Immature natural killer cell (primary cell): Measurements from ENCODE around the gene RFX3. TPM values are rescaled to one million over a fixed set of nuclear protein-coding genes. Genes with fewer than 3 reads are reported as not detected.

Experiments used
- DNase-seq, 3 donors: peaks; one replicate each; pipeline ENCODE4 v3.0.0; 2022; ENCODE audit warnings: mixed read lengths in 1 of 3
- H3K27ac Mint-ChIP-seq, 6 donors: one replicate each; pipeline ENCODE4 v1.8.0; 2020; ENCODE audit warnings: mixed read lengths in 6 of 6, mild to moderate bottlenecking in 5 of 6, inconsistent platforms in 4 of 6, moderate library complexity in 3 of 6
- H3K27me3 Mint-ChIP-seq, 3 donors: one replicate each; pipeline ENCODE4 v1.8.0; 2020 to 2021; ENCODE audit warnings: low read depth in 3 of 3, mild to moderate bottlenecking in 3 of 3, mixed read lengths in 3 of 3, moderate library complexity in 3 of 3, inconsistent platforms in 1 of 3
- H3K36me3 Mint-ChIP-seq, 3 donors: one replicate each; pipeline ENCODE4 v1.8.0; 2020; ENCODE audit warnings: mixed read lengths in 3 of 3, inconsistent platforms in 2 of 3, mild to moderate bottlenecking in 2 of 3
- H3K4me1 Mint-ChIP-seq, 2 donors: one replicate each; pipeline ENCODE4 v1.8.0; 2020; ENCODE audit warnings: inconsistent platforms in 2 of 2, mild to moderate bottlenecking in 2 of 2, mixed read lengths in 2 of 2, moderate library complexity in 1 of 2
- H3K4me3 Mint-ChIP-seq, 5 donors: one replicate each; pipeline ENCODE4 v1.8.0; 2020; ENCODE audit warnings: mild to moderate bottlenecking in 5 of 5, mixed read lengths in 5 of 5, inconsistent platforms in 3 of 5, moderate library complexity in 3 of 5
- H3K9me3 Mint-ChIP-seq, 6 donors: one replicate each; pipeline ENCODE4 v1.8.0; 2020; ENCODE audit warnings: mild to moderate bottlenecking in 6 of 6, mixed read lengths in 6 of 6, inconsistent platforms in 4 of 6, moderate library complexity in 3 of 6
- polyA plus RNA-seq, 3 donors: library from polyadenylated mRNA; unstranded; fragments of 300-500 nt; fragmentation: Illumina TruSeq; gene quantifications; one replicate each; pipeline ENCODE4 v1.2.3, GENCODE V29; 2021

Gene RFX3
- polyA plus RNA-seq, 3 donors from 2014 or later, result 4.5 to 6.5 (median 4.5) TPM

DNA sequence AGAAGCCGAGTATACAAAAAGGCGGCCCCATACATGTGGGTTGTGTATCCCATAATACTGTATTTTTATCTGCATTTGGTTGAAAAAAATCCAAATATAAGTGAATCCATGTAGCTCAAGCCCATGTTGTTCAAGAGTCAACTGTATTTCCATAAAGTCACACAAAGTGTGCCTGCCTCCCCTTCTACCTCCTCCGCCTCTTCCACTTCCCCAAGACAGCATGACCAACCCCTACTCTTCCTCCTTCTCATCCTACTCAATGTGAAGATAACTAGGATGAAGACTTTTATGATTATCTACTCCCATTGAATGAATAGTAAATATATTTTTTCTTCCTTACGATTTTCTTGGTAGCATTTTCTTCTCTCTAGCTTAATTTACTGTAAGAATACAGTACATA lies 92.7 kb downstream of the RFX3 start:
- Mint-ChIP-seq H3K9me3 (no peaks in the 10 kb centered on the region), H3K27me3 (no peaks in the 10 kb centered on the region), H3K4me1 (no peaks in the 10 kb centered on the region), H3K27ac (no peak overlapping the region), H3K36me3 (peaks cover 4 to 21% (median 8%) of the 10 kb centered on the region in 3 donors), H3K4me3 (no peak overlapping the region)
- DNase-seq, result no peak

DNA sequence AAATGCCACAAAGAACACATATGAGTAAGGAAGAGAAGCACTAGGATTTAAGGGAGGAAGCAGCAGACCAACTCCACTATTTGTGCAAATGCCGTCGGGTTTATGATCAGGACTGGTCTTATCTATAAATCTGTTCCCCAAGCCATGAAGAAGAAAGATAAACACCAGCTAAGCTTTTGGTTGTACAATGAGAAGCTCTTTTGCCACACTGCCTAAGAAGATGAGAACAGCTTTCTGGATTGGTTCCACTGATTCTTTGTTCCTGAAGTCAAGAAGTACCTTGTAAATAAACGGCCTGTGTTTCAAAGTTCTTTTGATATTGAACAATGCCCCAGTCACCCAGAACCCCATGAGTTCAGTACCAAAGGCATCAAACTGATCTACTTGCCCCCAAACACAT lies 93.9 kb downstream of the RFX3 start:
- H3K36me3 Mint-ChIP-seq, result peaks cover 5 to 21% (median 9%) of the 10 kb centered on the region in 3 donors
- no peak overlapping the region for H3K27ac Mint-ChIP-seq
- no peak overlapping the region for H3K4me3 Mint-ChIP-seq
- no peak for DNase-seq
- H3K4me1 Mint-ChIP-seq, result no peaks in the 10 kb centered on the region
- H3K27me3 Mint-ChIP-seq, result no peaks in the 10 kb centered on the region
- H3K9me3 Mint-ChIP-seq, result no peaks in the 10 kb centered on the region

DNA sequence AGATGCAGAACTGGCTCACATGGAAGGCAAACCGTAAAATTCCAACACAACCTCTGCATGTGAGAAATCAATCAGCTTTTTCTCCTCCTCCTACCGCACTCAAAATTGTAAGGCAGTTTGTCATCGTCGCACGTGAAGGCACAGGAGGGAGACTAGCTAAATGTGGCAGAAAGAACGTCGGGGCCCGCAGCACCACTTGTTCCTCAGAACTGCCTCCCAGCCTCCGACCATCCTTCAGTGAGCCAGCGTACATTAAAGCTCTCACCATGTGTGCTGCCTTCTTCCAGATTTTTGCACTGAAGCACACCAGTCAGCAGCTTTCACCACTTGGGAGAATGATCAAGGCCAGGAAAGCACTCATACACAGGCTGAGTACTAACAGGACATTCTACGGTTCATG lies 105.9 kb downstream of the RFX3 start:
- H3K9me3 Mint-ChIP-seq, result no peaks in the 10 kb centered on the region
- no peaks in the 10 kb centered on the region for H3K27me3 Mint-ChIP-seq
- H3K27ac Mint-ChIP-seq, result no peak overlapping the region
- no peaks in the 10 kb centered on the region for H3K4me1 Mint-ChIP-seq
- no peak overlapping the region for H3K4me3 Mint-ChIP-seq
- DNase-seq, result no peak
- H3K36me3 Mint-ChIP-seq, result peaks cover 0 to 4% (median 0%) of the 10 kb centered on the region in 3 donors

- no peak for DNase-seq
- Mint-ChIP-seq H3K27ac (no peak overlapping the region), H3K9me3 (no peaks in the 10 kb centered on the region), H3K36me3 (no peaks in the 10 kb centered on the region), H3K4me1 (no peaks in the 10 kb centered on the region), H3K27me3 (no peaks in the 10 kb centered on the region), H3K4me3 (no peak overlapping the region)
Observed at GRCh38 chr9:3415906-3416305, 109.9 kb downstream of the RFX3 start.

DNA sequence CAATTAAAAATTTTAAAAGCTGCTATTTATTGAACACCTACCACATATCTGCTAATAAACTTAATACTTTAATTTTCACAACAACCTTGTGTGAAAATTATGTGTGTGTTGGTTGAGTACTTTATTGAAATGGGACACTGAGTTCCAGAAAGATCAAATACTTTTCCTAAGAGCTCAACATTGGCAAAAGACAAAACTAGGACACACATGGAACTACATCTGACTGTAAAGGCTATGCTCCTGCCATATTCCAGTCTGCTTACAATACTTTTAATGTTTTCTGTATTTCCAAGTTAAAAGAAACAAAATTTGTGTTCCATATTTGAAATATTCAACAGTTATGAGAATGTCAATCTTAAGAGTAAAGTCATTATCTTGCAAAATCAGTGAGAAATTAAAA lies 111.8 kb downstream of the RFX3 start:
- Mint-ChIP-seq H3K9me3 (no peaks in the 10 kb centered on the region), H3K27ac (no peak overlapping the region), H3K36me3 (no peaks in the 10 kb centered on the region), H3K4me3 (no peak overlapping the region), H3K27me3 (peaks cover 0 to 2% (median 0%) of the 10 kb centered on the region in 3 donors), H3K4me1 (no peaks in the 10 kb centered on the region)
- DNase-seq, result no peak

DNA sequence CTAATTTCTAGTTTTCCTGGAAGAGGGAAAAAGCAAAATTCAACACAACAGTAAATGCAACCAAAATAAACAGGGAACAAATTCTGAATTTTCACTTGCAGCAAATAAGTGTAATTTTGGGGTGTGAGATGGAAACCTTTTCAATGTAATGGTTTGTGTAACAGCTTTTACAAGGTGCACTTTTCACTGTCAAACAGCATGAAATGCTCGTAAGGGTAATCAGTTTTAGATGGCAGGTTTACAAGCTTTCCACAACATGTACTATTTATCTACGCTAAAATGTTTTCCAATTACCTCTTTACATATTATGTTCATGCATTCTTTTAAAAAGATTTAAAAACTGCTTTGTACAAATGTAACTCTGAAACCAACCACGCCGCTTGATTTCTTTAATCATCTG lies 115.3 kb downstream of the RFX3 start:
- Mint-ChIP-seq H3K4me3 (no peak overlapping the region), H3K9me3 (no peaks in the 10 kb centered on the region), H3K27ac (no peak overlapping the region), H3K36me3 (no peaks in the 10 kb centered on the region), H3K4me1 (no peaks in the 10 kb centered on the region), H3K27me3 (peaks cover 0 to 3% (median 0%) of the 10 kb centered on the region in 3 donors)
- DNase-seq, result no peak

DNA sequence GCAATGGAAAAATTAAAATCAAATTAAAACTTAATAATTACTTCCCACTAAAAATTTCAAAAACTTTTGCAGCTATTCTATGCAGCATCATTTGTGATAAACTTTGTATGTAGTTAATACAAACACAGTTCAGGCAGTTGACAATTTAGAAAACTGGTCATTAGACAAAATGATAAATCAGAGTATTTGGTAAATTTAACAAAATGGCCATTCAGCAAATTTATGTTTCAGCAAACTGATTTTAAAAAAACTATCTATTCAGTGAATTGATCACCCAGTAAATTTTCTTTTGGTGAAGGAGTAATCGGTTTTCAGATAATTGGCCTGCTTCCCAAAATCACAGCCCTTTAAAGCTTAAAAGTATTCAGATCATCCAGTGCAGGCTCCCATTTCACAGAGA lies 116.3 kb downstream of the RFX3 start:
- Mint-ChIP-seq H3K4me3 (no peak overlapping the region), H3K27ac (no peak overlapping the region), H3K9me3 (no peaks in the 10 kb centered on the region), H3K4me1 (no peaks in the 10 kb centered on the region), H3K27me3 (peaks cover 0 to 3% (median 0%) of the 10 kb centered on the region in 3 donors), H3K36me3 (no peaks in the 10 kb centered on the region)
- DNase-seq, result no peak

GRCh38 chr9:3403315-3403714 lies 122.5 kb downstream of the RFX3 start:
- no peak overlapping the region for H3K27ac Mint-ChIP-seq
- no peak for DNase-seq
- H3K27me3 Mint-ChIP-seq, result peaks cover 0 to 1% (median 0%) of the 10 kb centered on the region in 3 donors
- H3K9me3 Mint-ChIP-seq, result no peaks in the 10 kb centered on the region
- H3K36me3 Mint-ChIP-seq, result peaks cover 0 to under 1% (median 0%) of the 10 kb centered on the region in 3 donors
- peaks cover 3 to 5% of the 10 kb centered on the region in 2 donors for H3K4me1 Mint-ChIP-seq
- no peak overlapping the region for H3K4me3 Mint-ChIP-seq

DNA sequence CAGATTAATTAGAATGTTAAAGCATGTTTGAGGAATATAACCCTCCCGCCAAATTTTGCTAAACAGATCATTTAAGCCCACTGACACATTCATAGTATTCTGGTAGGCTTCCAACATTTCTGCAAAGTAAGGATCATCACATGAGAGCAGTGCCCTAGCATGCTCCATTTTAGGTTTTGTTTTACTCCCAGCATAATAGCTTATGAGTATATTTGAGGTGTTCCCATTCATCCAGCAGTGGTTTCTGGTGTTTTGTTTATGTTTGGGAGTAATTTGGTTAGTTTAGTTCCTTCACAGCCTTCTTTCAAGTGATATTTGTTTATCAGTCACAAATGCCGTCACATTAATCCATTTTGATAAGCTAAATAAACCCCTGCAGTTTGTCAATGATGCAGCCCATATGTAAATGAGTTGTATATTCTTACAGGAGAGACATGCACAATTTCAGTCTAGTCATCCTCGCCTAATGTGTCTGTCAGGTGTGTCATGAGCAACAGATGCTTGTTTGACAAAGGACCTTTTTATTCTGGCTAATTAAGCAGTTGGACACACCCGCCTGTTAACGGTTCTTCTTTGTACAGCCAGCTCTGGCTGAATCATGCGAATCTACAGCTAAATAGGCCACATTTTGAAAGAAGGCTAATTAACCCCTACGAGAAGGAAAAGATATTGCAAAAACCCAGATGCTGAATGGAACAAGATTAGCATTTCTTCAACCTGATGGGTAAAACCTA lies 124.4 kb downstream of the RFX3 start:
- Mint-ChIP-seq H3K4me1 (peaks cover 14 to 18% of the 10 kb centered on the region in 2 donors), H3K4me3 (no peak overlapping the region), H3K36me3 (peaks cover 0 to 6% (median 0%) of the 10 kb centered on the region in 3 donors), H3K9me3 (no peaks in the 10 kb centered on the region), H3K27ac (no peak overlapping the region), H3K27me3 (peaks cover 0 to 1% (median 0%) of the 10 kb centered on the region in 3 donors)
- no peak for DNase-seq

DNA sequence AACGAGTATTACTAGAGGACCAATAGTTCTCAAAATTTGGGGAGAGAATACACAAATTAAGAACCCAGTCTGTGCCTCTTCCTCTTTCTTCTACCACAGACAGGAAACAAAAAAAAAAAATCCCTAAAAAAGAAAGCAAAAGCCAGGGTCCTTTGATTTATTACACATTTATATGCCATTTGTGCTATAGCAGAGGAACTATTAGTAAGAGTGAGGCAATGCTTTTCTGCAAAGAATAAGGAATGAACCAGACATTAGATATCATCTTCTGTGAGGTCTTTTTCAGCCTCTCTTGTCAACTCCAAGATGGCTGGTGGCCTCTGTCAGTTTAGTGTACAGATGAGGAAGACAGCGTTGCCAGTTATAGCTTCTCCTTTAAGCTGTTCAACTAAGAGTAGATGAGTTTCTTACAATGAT lies 127.6 kb downstream of the RFX3 start:
- Mint-ChIP-seq H3K9me3 (peaks cover 0 to 2% (median 0%) of the 10 kb centered on the region in 6 donors), H3K27ac (peak overlapping the region; percentile 35 to 83 (median 68)), H3K27me3 (peaks cover 0 to 1% (median 0%) of the 10 kb centered on the region in 3 donors), H3K36me3 (peaks cover 7 to 19% (median 11%) of the 10 kb centered on the region in 3 donors), H3K4me3 (peak overlapping the region; percentile 46 to 74 (median 72)), H3K4me1 (peaks cover 14 to 18% of the 10 kb centered on the region in 2 donors)
- peak; percentile 6 to 22 (median 17) for DNase-seq

GRCh38 chr9:3397766-3398165 lies 128.0 kb downstream of the RFX3 start:
- Mint-ChIP-seq H3K27me3 (peaks cover 0 to 1% (median 0%) of the 10 kb centered on the region in 3 donors), H3K27ac (peak overlapping the region; percentile 35 to 83 (median 68)), H3K36me3 (peaks cover 7 to 19% (median 11%) of the 10 kb centered on the region in 3 donors), H3K4me1 (peaks cover 14 to 18% of the 10 kb centered on the region in 2 donors), H3K9me3 (peaks cover 0 to 2% (median 0%) of the 10 kb centered on the region in 6 donors), H3K4me3 (peak overlapping the region; percentile 46 to 74 (median 72))
- DNase-seq, result no peak

- H3K27ac Mint-ChIP-seq, result no peak overlapping the region
- H3K36me3 Mint-ChIP-seq, result peaks cover 44 to 51% (median 50%) of the 10 kb centered on the region in 3 donors
- no peak overlapping the region for H3K4me3 Mint-ChIP-seq
- no peak for DNase-seq
- H3K9me3 Mint-ChIP-seq, result peaks cover 0 to 2% (median 0%) of the 10 kb centered on the region in 6 donors
- H3K4me1 Mint-ChIP-seq, result peaks cover 4 to 9% of the 10 kb centered on the region in 2 donors
- no peaks in the 10 kb centered on the region for H3K27me3 Mint-ChIP-seq
Observed at GRCh38 chr9:3391414-3391813, 134.4 kb downstream of the RFX3 start.

- no peaks in the 10 kb centered on the region for H3K27me3 Mint-ChIP-seq
- no peak overlapping the region for H3K4me3 Mint-ChIP-seq
- no peaks in the 10 kb centered on the region for H3K9me3 Mint-ChIP-seq
- DNase-seq, result no peak
- H3K36me3 Mint-ChIP-seq, result peaks cover 29 to 40% (median 30%) of the 10 kb centered on the region in 3 donors
- peaks cover 11 to 19% of the 10 kb centered on the region in 2 donors for H3K4me1 Mint-ChIP-seq
- H3K27ac Mint-ChIP-seq, result no peak overlapping the region
Observed at GRCh38 chr9:3386753-3387152, 139.0 kb downstream of the RFX3 start.

DNA sequence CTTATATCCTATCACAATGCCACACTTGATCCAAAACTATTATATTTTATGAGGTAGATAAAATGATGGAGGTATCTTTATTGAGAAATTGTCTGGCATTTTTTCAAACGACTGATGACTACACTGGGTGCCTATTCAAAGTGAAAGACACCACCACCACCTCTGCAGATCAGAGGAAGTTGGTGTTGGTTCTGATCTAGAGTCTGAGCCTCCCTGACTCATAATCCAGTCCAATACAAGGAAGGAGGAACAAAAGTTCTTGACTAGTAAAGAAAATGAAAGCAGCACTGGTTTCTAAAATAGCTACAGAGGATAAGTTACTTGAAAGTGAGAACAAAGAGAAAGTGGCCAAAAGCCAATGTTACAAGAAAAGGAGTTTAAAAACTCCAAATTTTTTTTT lies 139.9 kb downstream of the RFX3 start:
- peaks cover 22 to 36% (median 23%) of the 10 kb centered on the region in 3 donors for H3K36me3 Mint-ChIP-seq
- peak overlapping the region in 1 of 6 donors; percentile 62 for H3K27ac Mint-ChIP-seq
- peaks cover 11 to 19% of the 10 kb centered on the region in 2 donors for H3K4me1 Mint-ChIP-seq
- no peaks in the 10 kb centered on the region for H3K27me3 Mint-ChIP-seq
- no peak for DNase-seq
- H3K4me3 Mint-ChIP-seq, result no peak overlapping the region
- H3K9me3 Mint-ChIP-seq, result no peaks in the 10 kb centered on the region
